ENCODE results near the gene KIAA1958.

The KIAA1958 gene

DNA sequence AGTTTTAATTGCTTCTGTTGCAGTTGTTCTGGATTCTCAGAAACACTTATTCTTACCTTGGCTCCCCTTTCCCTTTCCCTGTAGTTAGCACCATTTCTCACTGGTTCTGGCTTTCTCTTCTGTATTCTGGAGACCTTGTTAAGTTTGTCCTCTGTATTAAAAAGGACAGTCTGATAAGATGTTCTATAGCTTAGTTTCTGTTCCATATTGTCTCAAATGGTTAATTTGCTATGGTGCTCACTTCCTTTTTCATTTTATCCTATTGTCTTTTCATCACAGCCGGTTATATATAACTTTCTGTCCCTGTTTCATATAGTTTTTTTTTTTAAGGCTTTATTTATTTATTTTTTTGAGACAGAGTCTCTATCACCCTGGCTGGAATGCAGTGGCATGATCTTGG is 41.4 kb upstream of the KIAA1958 start:
- H3K4me3 ChIP-seq (replicated peaks in 1 of 2; ENCODE audit: low read depth in 2 of 2, low read length in 2 of 2): no peak overlapping the region
- TF ChIP-seq CTCF (IDR thresholded peaks at IDR 0.05; ENCODE audit: low read depth, low read length): no peak
- DNase-seq (ENCODE audit: low read depth in 2 of 2): no peak

DNA sequence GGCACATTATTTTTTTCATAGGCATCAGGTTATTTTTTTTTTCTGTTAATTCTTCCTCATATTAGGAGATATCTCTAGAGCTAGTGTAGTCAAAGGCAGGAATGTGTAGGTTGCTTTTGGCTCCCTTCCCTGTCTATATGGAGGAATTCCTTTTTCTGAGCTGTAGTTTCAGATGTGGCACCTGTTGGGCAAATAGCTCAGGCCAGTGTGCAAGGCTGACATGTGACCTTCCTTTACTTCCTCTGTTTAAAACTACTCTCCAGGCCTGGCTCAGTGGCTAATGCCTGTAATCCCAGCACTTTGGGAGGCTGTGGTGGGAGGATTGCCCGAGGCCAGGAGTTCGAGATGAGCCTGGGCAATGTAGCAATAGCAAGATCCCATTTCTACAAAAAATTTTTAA is 40.5 kb upstream of the KIAA1958 start:
- no peak overlapping the region for H3K4me3 ChIP-seq (replicated peaks in 1 of 2; ENCODE audit: low read depth in 2 of 2, low read length in 2 of 2)
- TF ChIP-seq CTCF (IDR thresholded peaks at IDR 0.05; ENCODE audit: low read depth, low read length): no peak
- DNase-seq (ENCODE audit: low read depth in 2 of 2): no peak

DNA sequence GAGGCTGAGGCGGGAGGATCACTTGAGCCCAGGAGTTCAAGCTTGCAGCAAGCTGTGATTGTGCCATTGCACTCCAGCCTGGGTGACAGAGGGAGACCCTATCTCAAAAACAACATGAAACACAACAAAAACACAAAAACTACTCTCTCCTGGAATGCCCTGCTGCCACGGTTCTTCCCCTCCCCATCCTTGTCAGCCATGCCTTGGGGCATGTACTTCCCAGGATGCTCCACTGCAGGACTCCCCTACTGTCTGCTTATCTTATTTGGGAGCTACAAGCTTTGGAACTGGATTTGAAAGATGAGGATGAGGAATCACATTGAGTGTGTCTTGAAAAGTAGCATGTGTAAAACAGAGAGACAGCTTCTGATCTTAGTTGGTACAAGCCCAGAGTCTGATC is 40.1 kb upstream of the KIAA1958 start:
- no peak overlapping the region for H3K4me3 ChIP-seq (replicated peaks in 1 of 2; ENCODE audit: low read depth in 2 of 2, low read length in 2 of 2)
- TF ChIP-seq CTCF (IDR thresholded peaks at IDR 0.05; ENCODE audit: low read depth, low read length): no peak
- no peak for DNase-seq (ENCODE audit: low read depth in 2 of 2)

- DNase-seq (ENCODE audit: low read depth in 2 of 2): peak; percentile 26 to 36
- no peak for TF ChIP-seq CTCF (IDR thresholded peaks at IDR 0.05; ENCODE audit: low read depth, low read length)
- no peak overlapping the region for H3K4me3 ChIP-seq (replicated peaks in 1 of 2; ENCODE audit: low read depth in 2 of 2, low read length in 2 of 2)
These were observed 39.3 kb upstream of the KIAA1958 start for GRCh38 chr9:112447283-112447761.

DNA sequence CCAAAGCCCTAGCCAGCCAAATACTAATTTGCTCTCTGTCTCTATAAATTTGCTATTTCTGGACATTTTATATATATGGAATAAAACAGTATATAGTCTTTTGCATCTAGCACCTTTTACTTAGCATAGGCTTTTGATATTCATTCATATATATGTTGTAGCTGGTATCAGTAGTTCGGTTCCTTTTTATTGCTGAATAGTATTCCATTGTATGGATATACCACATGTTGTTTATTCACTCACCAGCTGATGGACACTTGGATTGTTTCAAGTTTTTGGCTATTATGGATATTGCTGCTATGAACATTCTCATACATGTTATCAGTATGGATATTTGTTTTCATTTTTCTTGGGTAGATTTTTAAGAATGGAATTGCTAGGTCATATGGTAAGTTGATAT is 23.8 kb upstream of the KIAA1958 start:
- no peak for TF ChIP-seq CTCF (IDR thresholded peaks at IDR 0.05; ENCODE audit: low read depth, low read length)
- DNase-seq (ENCODE audit: low read depth in 2 of 2): no peak
- H3K4me3 ChIP-seq (replicated peaks in 1 of 2; ENCODE audit: low read depth in 2 of 2, low read length in 2 of 2): no peak overlapping the region

- DNase-seq (ENCODE audit: low read depth in 2 of 2): no peak
- no peak for TF ChIP-seq CTCF (IDR thresholded peaks at IDR 0.05; ENCODE audit: low read depth, low read length)
These were observed 21.3 kb upstream of the KIAA1958 start for GRCh38 chr9:112465352-112465751.

GRCh38 chr9:112472996-112473395 is 13.6 kb upstream of the KIAA1958 start:
- H3K4me3 ChIP-seq (replicated peaks in 1 of 2; ENCODE audit: low read depth in 2 of 2, low read length in 2 of 2): no peak overlapping the region
- TF ChIP-seq CTCF (IDR thresholded peaks at IDR 0.05; ENCODE audit: low read depth, low read length): no peak
- no peak for DNase-seq (ENCODE audit: low read depth in 2 of 2)

More at GRCh38 chr9:112465352-112465751, 21.3 kb upstream of the KIAA1958 start:
- H3K4me3 ChIP-seq (replicated peaks in 1 of 2; ENCODE audit: low read depth in 2 of 2, low read length in 2 of 2): no peak overlapping the region
